ENCODE measurements around the gene STYXL2.

Gene STYXL2

GRCh38 chr1:167111868-167112709 is 18.2 kb downstream of the STYXL2 start:
- CTCF ChIA-PET, result no interaction called here
- DNase-seq (ENCODE audit: extremely low spot score), result no peak
- POLR2A ChIA-PET, result no interaction called here
- TF ChIP-seq CTBP1 (IDR thresholded peaks at IDR 0.05; ENCODE audit: borderline replicate concordance), result no peak
- TF ChIP-seq L3MBTL2 (conservative IDR thresholded peaks at IDR 0.05), result no peak
- TF ChIP-seq, protein P1, sequence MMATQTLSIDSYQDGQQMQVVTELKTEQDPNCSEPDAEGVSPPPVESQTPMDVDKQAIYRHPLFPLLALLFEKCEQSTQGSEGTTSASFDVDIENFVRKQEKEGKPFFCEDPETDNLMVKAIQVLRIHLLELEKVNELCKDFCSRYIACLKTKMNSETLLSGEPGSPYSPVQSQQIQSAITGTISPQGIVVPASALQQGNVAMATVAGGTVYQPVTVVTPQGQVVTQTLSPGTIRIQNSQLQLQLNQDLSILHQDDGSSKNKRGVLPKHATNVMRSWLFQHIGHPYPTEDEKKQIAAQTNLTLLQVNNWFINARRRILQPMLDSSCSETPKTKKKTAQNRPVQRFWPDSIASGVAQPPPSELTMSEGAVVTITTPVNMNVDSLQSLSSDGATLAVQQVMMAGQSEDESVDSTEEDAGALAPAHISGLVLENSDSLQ (IDR thresholded peaks at IDR 0.05), result no peak
- TF ChIP-seq BHLHE40 (IDR thresholded peaks at IDR 0.05; ENCODE audit: borderline replicate concordance), result no peak
- TF ChIP-seq LEF1 (IDR thresholded peaks at IDR 0.05; ENCODE audit: borderline replicate concordance), result no peak
- TF ChIP-seq SP1 (IDR thresholded peaks at IDR 0.05), result no peak
- no peak for TF ChIP-seq ELF4 (IDR thresholded peaks at IDR 0.05)
- no peak for TF ChIP-seq SUZ12 (IDR thresholded peaks at IDR 0.05)
- no peak for TF ChIP-seq HDGF (IDR thresholded peaks at IDR 0.05; ENCODE audit: borderline replicate concordance)
- no peak for TF ChIP-seq NFRKB (IDR thresholded peaks at IDR 0.05)
- no peak for TF ChIP-seq ARNT (IDR thresholded peaks at IDR 0.05)
- no peak for TF ChIP-seq FOXA1 (IDR thresholded peaks at IDR 0.05)
- no peak for TF ChIP-seq FOXM1 (IDR thresholded peaks at IDR 0.05; ENCODE audit: borderline replicate concordance)

- DNase-seq (ENCODE audit: extremely low spot score), result no peak
- ChIA-PET CTCF (no interaction called here), POLR2A (no interaction called here)
- no peak for TF ChIP-seq NFRKB (IDR thresholded peaks at IDR 0.05)
- TF ChIP-seq, protein P1 (IDR thresholded peaks at IDR 0.05), result no peak
- no peak for TF ChIP-seq FOXK2 (IDR thresholded peaks at IDR 0.05)
- no peak for TF ChIP-seq HDGF (IDR thresholded peaks at IDR 0.05; ENCODE audit: borderline replicate concordance)
- TF ChIP-seq FOXA1 (IDR thresholded peaks at IDR 0.05), result no peak
Observed at GRCh38 chr1:167114725-167115124, 20.9 kb downstream of the STYXL2 start.

- TF ChIP-seq LEF1 (IDR thresholded peaks at IDR 0.05; ENCODE audit: borderline replicate concordance) (no peak), NFRKB (IDR thresholded peaks at IDR 0.05) (no peak), BHLHE40 (IDR thresholded peaks at IDR 0.05; ENCODE audit: borderline replicate concordance) (no peak), CTBP1 (IDR thresholded peaks at IDR 0.05; ENCODE audit: borderline replicate concordance) (no peak), HDGF (IDR thresholded peaks at IDR 0.05; ENCODE audit: borderline replicate concordance) (no peak), TARDBP (IDR thresholded peaks at IDR 0.05) (no peak), SP1 (IDR thresholded peaks at IDR 0.05) (no peak), ZNF384 (IDR thresholded peaks at IDR 0.05) (no peak), SUZ12 (IDR thresholded peaks at IDR 0.05) (no peak), FOXK2 (IDR thresholded peaks at IDR 0.05) (no peak), FOXM1 (IDR thresholded peaks at IDR 0.05; ENCODE audit: borderline replicate concordance) (no peak), L3MBTL2 (conservative IDR thresholded peaks at IDR 0.05) (no peak), ELF4 (IDR thresholded peaks at IDR 0.05) (no peak)
- TF ChIP-seq, protein P1 (IDR thresholded peaks at IDR 0.05), result no peak
- ChIA-PET POLR2A (no interaction called here), CTCF (no interaction called here)
- DNase-seq (ENCODE audit: extremely low spot score), result no peak
Observed at GRCh38 chr1:167115655-167116054, 21.8 kb downstream of the STYXL2 start.

GRCh38 chr1:167116174-167116573 is 22.3 kb downstream of the STYXL2 start:
- TF ChIP-seq L3MBTL2 (conservative IDR thresholded peaks at IDR 0.05), result no peak
- no peak for DNase-seq (ENCODE audit: extremely low spot score)
- ChIA-PET POLR2A (no interaction called here), CTCF (interaction anchor here (1.1 kb wide), 1 partner anchor 92 kb away, joined by 3 read pairs; no protein-coding TSS in a partner anchor)

DNA sequence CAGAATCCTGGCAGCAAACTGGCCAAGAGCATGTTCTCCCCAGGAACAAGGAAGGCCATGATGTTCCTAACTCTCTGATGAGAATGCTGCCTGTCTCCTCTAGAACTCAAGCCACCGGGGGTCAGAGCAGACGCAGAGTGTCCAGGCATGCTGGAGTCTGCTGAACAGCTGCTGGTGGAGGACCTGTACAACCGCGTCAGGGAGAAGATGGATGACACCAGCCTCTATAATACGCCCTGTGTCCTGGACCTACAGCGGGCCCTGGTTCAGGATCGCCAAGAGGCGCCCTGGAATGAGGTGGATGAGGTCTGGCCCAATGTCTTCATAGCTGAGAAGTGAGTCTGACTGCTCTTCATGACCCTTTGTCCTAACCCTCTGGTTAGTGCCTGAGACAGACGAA is 23.4 kb downstream of the STYXL2 start:
- no peak for TF ChIP-seq ELF4 (IDR thresholded peaks at IDR 0.05)
- TF ChIP-seq TARDBP (IDR thresholded peaks at IDR 0.05), result no peak
- no peak for TF ChIP-seq SP1 (IDR thresholded peaks at IDR 0.05)
- TF ChIP-seq FOXK2 (IDR thresholded peaks at IDR 0.05), result no peak
- TF ChIP-seq ZNF384 (IDR thresholded peaks at IDR 0.05), result no peak
- TF ChIP-seq SUZ12 (IDR thresholded peaks at IDR 0.05), result no peak
- no peak for TF ChIP-seq FOXM1 (IDR thresholded peaks at IDR 0.05; ENCODE audit: borderline replicate concordance)
- TF ChIP-seq BHLHE40 (IDR thresholded peaks at IDR 0.05; ENCODE audit: borderline replicate concordance), result no peak
- TF ChIP-seq CTBP1 (IDR thresholded peaks at IDR 0.05; ENCODE audit: borderline replicate concordance), result no peak
- TF ChIP-seq, protein P1 (IDR thresholded peaks at IDR 0.05), result no peak
- no peak for TF ChIP-seq ARNT (IDR thresholded peaks at IDR 0.05)
- no peak for TF ChIP-seq L3MBTL2 (conservative IDR thresholded peaks at IDR 0.05)
- TF ChIP-seq LEF1 (IDR thresholded peaks at IDR 0.05; ENCODE audit: borderline replicate concordance), result no peak
- no peak for TF ChIP-seq HDGF (IDR thresholded peaks at IDR 0.05; ENCODE audit: borderline replicate concordance)
- no peak for TF ChIP-seq FOXA1 (IDR thresholded peaks at IDR 0.05)
- no peak for TF ChIP-seq NFRKB (IDR thresholded peaks at IDR 0.05)
- ChIA-PET POLR2A (no interaction called here), CTCF (no interaction called here)
- no peak for DNase-seq (ENCODE audit: extremely low spot score)

- CTCF ChIA-PET, result no interaction called here
- POLR2A ChIA-PET, result no interaction called here
- DNase-seq (ENCODE audit: extremely low spot score), result no peak
- TF ChIP-seq L3MBTL2 (conservative IDR thresholded peaks at IDR 0.05) (no peak), ZNF384 (IDR thresholded peaks at IDR 0.05) (no peak), CTBP1 (IDR thresholded peaks at IDR 0.05; ENCODE audit: borderline replicate concordance) (no peak), SUZ12 (IDR thresholded peaks at IDR 0.05) (no peak), ARNT (IDR thresholded peaks at IDR 0.05) (no peak), FOXK2 (IDR thresholded peaks at IDR 0.05) (no peak), NFRKB (IDR thresholded peaks at IDR 0.05) (no peak), SP1 (IDR thresholded peaks at IDR 0.05) (no peak), ELF4 (IDR thresholded peaks at IDR 0.05) (no peak), FOXM1 (IDR thresholded peaks at IDR 0.05; ENCODE audit: borderline replicate concordance) (no peak), HDGF (IDR thresholded peaks at IDR 0.05; ENCODE audit: borderline replicate concordance) (no peak), BHLHE40 (IDR thresholded peaks at IDR 0.05; ENCODE audit: borderline replicate concordance) (no peak), TARDBP (IDR thresholded peaks at IDR 0.05) (no peak), LEF1 (IDR thresholded peaks at IDR 0.05; ENCODE audit: borderline replicate concordance) (no peak), FOXA1 (IDR thresholded peaks at IDR 0.05) (no peak)
- TF ChIP-seq, protein P1 (IDR thresholded peaks at IDR 0.05), result no peak
Observed at GRCh38 chr1:167118188-167118587, 24.3 kb downstream of the STYXL2 start.
